Activated B cell treated with CpG ODN at 0.5 μM for 24 hours (primary cell): ENCODE data around the gene RIMS1. TPM values are rescaled to one million over a fixed set of nuclear protein-coding genes. Genes with fewer than 3 reads are reported as not detected.

Experiments
- ATAC-seq: fragments of 200-7000 bp; cut with Tn5 transposase; one replicate; pipeline ENCODE4 v1.10.0; 2021; ENCODE audit warnings: low read depth, mild to moderate bottlenecking, moderate library complexity
- CTCF ChIA-PET: fragments of 350-600 bp; sonication (Branson Sonifier 250); formaldehyde crosslinking; loops from one replicate; lab custom pipeline; 2021; ENCODE audit warnings: antibody characterized with exemption; lab: Charles Lee
- POLR2A ChIA-PET: fragments of 350-600 bp; sonication (Branson Sonifier 250); formaldehyde crosslinking; loops from one replicate; lab custom pipeline; 2021; ENCODE audit warnings: antibody characterized with exemption; lab: Charles Lee
- DNase-seq: peaks from one replicate; pipeline ENCODE4 v3.0.0; 2022
- H3K27ac Mint-ChIP-seq: one replicate; pipeline ENCODE4 v1.8.0; 2020; ENCODE audit warnings: mixed read lengths
- H3K27me3 Mint-ChIP-seq: one replicate; pipeline ENCODE4 v1.8.0; 2021; ENCODE audit warnings: mixed read lengths
- H3K36me3 Mint-ChIP-seq: one replicate; pipeline ENCODE4 v1.8.0; 2021; ENCODE audit warnings: low read depth, mixed read lengths
- H3K4me1 Mint-ChIP-seq: one replicate; pipeline ENCODE4 v1.8.0; 2021; ENCODE audit warnings: mixed read lengths
- H3K4me3 Mint-ChIP-seq: one replicate; pipeline ENCODE4 v1.8.0; 2020; ENCODE audit warnings: mild to moderate bottlenecking, mixed read lengths
- H3K9me3 Mint-ChIP-seq: one replicate; pipeline ENCODE4 v1.8.0; 2020; ENCODE audit warnings: mixed read lengths
- intact Hi-C: fragments of 100-400 bp; cut with micrococcal nuclease; formaldehyde crosslinking; loops from one replicate; pipeline ENCODE4 v1.15.1; 2024
- total RNA-seq: library from RNA; stranded (reverse); gene quantifications from 2 replicates; pipeline ENCODE4 v1.2.3, GENCODE V29; 2022
- TF ChIP-seq, protein P1 (sequence below): fragments of 200-600 bp; IDR thresholded peaks from one replicate; pipeline ENCODE4 v1.8.0; 2022; ENCODE audit warnings: antibody characterized with exemption, mild to moderate bottlenecking

Gene RIMS1
- total RNA-seq, 1 donor from 2014 or later, result not detected

DNA sequence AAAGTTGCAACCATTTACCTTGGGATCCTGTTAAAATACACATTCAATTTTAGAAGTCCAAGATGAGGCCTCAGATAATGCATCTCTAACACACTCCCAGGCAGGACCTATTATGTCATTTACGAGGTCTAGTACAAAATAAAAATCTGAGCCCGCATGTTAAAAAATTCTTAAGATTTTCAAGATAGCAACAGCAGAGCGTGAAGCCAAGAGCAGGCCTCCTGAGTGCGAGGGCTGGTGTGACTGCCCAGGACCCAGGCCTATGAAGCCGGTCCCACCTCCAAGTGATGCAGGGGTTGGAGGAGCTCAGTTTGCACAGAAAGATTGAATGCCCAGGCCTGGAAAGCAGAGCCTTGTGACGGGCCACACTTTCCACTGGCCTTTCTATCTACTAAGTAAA lies 524.4 kb downstream of the RIMS1 start:
- H3K27ac Mint-ChIP-seq, result no peak overlapping the region
- DNase-seq (no peak), ATAC-seq (no peak)
- CTCF ChIA-PET, result interaction anchor here (0.7 to 7.1 kb wide), 6 partner anchors 11 to 917 kb away, joined by 3 to 115 read pairs (median 5); no protein-coding TSS in a partner anchor
- no peaks in the 10 kb centered on the region for H3K9me3 Mint-ChIP-seq
- H3K36me3 Mint-ChIP-seq, result no peaks in the 10 kb centered on the region
- H3K4me3 Mint-ChIP-seq, result no peak overlapping the region
- TF ChIP-seq, protein P1, sequence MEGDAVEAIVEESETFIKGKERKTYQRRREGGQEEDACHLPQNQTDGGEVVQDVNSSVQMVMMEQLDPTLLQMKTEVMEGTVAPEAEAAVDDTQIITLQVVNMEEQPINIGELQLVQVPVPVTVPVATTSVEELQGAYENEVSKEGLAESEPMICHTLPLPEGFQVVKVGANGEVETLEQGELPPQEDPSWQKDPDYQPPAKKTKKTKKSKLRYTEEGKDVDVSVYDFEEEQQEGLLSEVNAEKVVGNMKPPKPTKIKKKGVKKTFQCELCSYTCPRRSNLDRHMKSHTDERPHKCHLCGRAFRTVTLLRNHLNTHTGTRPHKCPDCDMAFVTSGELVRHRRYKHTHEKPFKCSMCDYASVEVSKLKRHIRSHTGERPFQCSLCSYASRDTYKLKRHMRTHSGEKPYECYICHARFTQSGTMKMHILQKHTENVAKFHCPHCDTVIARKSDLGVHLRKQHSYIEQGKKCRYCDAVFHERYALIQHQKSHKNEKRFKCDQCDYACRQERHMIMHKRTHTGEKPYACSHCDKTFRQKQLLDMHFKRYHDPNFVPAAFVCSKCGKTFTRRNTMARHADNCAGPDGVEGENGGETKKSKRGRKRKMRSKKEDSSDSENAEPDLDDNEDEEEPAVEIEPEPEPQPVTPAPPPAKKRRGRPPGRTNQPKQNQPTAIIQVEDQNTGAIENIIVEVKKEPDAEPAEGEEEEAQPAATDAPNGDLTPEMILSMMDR, result no peak
- H3K27me3 Mint-ChIP-seq, result peaks cover 20% of the 10 kb centered on the region
- POLR2A ChIA-PET, result interaction anchor here (0.7 kb wide), 1 partner anchor 905 kb away, joined by 6 read pairs; no protein-coding TSS in a partner anchor
- intact Hi-C loops, result loop anchor here (5.0 kb wide), 1 partner anchor 852 kb away; the partner anchor contains the start of gene KHDC1
- peaks cover 5% of the 10 kb centered on the region for H3K4me1 Mint-ChIP-seq

DNA sequence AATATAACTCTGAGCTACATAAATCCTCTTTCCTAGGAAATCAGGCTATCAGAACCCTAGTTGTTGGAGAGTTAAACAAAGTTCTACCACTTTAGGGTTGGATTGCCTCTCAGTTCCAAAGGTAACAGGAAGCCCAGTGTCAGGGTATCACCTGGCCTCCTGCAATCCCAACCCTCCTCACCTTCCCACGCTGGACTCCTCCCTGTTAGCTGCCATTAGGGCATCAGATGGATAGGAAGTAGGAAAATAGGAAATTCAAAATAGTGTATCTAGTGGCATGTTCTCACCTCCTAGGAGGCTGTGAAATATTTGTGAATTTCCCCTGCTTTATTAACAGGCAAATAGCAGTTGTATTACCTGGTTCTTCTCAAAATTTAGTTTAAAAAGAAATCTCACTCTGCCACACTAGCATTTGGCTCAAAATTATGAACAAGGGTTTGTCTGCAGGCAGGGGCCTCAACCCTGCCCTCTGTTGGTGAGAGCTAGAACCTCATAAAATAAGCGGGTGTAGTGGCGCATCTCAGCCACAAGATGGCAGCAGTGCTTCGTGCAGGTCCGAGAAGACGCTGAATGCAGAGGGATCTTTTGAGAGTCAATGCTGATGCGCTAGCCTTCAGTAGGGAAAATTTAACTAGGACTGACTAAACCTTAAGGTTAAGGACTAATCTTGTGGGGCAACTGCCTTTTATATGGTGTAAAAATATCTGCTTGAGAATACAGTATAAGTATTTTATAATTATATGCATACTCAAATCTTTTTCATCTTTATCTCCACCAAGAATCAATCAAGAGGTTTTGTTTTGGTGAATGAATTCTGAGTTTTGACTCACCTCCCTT lies 525.7 kb downstream of the RIMS1 start:
- TF ChIP-seq, protein P1, result peak; percentile 100
- no peaks in the 10 kb centered on the region for H3K9me3 Mint-ChIP-seq
- H3K4me3 Mint-ChIP-seq, result no peak overlapping the region
- peak; percentile 67 for DNase-seq
- H3K4me1 Mint-ChIP-seq, result peaks cover 5% of the 10 kb centered on the region
- H3K27ac Mint-ChIP-seq, result no peak overlapping the region
- POLR2A ChIA-PET, result interaction anchor here (0.6 kb wide), 2 partner anchors 28 to 29 kb away, joined by 5 read pairs; no protein-coding TSS in a partner anchor
- CTCF ChIA-PET, result interaction anchor here (0.6 to 7.1 kb wide), 28 partner anchors 8 to 918 kb away, joined by 3 to 115 read pairs (median 4); no protein-coding TSS in a partner anchor
- H3K27me3 Mint-ChIP-seq, result peaks cover 20% of the 10 kb centered on the region
- peak; percentile 99 for ATAC-seq
- H3K36me3 Mint-ChIP-seq, result no peaks in the 10 kb centered on the region
- intact Hi-C loops, result loop anchor here (1.0 to 5.0 kb wide), 7 partner anchors 29 to 914 kb away; partner anchors contain the start of gene KHDC1

DNA sequence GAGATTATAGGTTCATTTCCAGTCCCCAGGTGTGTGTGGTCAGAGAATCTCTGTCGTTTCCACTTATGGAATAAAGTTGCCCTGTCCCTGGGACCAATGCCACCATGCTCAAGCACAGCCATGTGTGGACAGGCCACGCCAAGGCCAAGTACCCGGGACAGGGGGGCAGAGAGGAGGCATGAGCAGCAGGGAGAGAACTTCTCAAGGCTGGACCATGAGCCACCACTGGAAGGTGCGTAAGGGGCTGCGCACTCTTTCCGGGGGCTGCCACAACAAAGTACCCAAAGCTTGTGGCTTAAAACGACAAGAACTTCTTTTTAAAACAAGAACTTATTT lies 526.3 kb downstream of the RIMS1 start:
- ATAC-seq, result no peak
- POLR2A ChIA-PET, result no interaction called here
- CTCF ChIA-PET, result interaction anchor here (0.7 to 7.1 kb wide), 16 partner anchors 8 to 918 kb away, joined by 3 to 115 read pairs (median 4); no protein-coding TSS in a partner anchor
- H3K36me3 Mint-ChIP-seq, result no peaks in the 10 kb centered on the region
- H3K4me3 Mint-ChIP-seq, result no peak overlapping the region
- no peak overlapping the region for H3K27ac Mint-ChIP-seq
- no peaks in the 10 kb centered on the region for H3K9me3 Mint-ChIP-seq
- TF ChIP-seq, protein P1, result no peak
- peaks cover 20% of the 10 kb centered on the region for H3K27me3 Mint-ChIP-seq
- intact Hi-C loops, result loop anchor here (1.0 to 5.0 kb wide), 7 partner anchors 30 to 914 kb away; partner anchors contain the start of gene KHDC1
- peaks cover 5% of the 10 kb centered on the region for H3K4me1 Mint-ChIP-seq
- no peak for DNase-seq

DNA sequence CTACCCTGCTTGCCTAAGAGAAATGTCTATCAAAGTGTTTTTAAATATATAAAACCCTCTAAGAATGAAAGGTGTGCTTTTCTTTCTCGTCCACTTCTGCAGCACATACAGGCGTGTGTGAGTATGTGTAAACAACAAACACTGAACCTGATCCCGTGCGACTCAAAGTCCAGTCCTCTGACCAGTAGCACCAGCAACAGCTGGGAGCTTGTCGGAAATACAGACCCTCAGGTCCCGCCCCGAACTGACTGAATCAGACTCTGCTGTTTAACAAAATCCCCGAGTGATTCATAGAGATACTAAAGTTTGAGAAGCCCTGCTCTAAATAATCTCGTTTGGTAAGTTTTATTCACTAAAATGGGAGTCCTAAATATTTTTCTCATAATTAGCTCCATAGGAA lies 527.5 kb downstream of the RIMS1 start:
- ChIA-PET POLR2A (no interaction called here), CTCF (interaction anchor here (0.6 to 7.1 kb wide), 4 partner anchors 203 to 871 kb away, joined by 3 to 115 read pairs (median 18); no protein-coding TSS in a partner anchor)
- no peaks in the 10 kb centered on the region for H3K36me3 Mint-ChIP-seq
- H3K27me3 Mint-ChIP-seq, result peaks cover 19% of the 10 kb centered on the region
- TF ChIP-seq, protein P1, result no peak
- no peak overlapping the region for H3K4me3 Mint-ChIP-seq
- no peak for ATAC-seq
- no peak overlapping the region for H3K27ac Mint-ChIP-seq
- DNase-seq, result no peak
- peaks cover 5% of the 10 kb centered on the region for H3K4me1 Mint-ChIP-seq
- H3K9me3 Mint-ChIP-seq, result no peaks in the 10 kb centered on the region
- intact Hi-C loops, result loop anchor here (2.0 to 5.0 kb wide), 2 partner anchors 31 to 848 kb away; partner anchors contain the start of gene KHDC1

DNA sequence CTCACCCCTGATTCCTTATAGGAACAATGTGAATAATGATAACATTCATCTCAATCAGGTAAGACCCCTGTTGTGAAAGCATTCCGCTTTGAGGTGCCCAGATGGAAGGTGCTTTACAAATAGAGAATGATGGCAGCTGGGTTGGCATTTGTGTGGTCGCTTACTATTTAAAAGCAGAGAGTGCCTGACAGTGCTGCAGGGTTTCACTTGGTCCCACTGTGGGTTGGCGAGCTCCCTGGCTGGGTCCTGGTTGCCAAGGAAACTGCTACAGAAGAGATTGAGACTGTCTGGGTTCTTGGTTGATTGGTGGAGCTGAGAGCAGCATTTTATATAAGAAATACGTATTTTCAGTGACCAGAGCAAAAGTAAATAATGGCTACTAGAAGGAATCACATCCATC lies 528.3 kb downstream of the RIMS1 start:
- no peak overlapping the region for H3K27ac Mint-ChIP-seq
- no peak overlapping the region for H3K4me3 Mint-ChIP-seq
- TF ChIP-seq, protein P1, result no peak
- no peak for ATAC-seq
- DNase-seq, result no peak
- H3K36me3 Mint-ChIP-seq, result no peaks in the 10 kb centered on the region
- intact Hi-C loops, result loop anchor here (5.0 kb wide), 1 partner anchor 848 kb away; the partner anchor contains the start of gene KHDC1
- peaks cover 19% of the 10 kb centered on the region for H3K27me3 Mint-ChIP-seq
- H3K9me3 Mint-ChIP-seq, result no peaks in the 10 kb centered on the region
- ChIA-PET POLR2A (no interaction called here), CTCF (interaction anchor here (0.6 to 7.1 kb wide), 6 partner anchors 20 to 871 kb away, joined by 3 to 115 read pairs (median 4); no protein-coding TSS in a partner anchor)
- peaks cover 5% of the 10 kb centered on the region for H3K4me1 Mint-ChIP-seq
